Bronchus fibroblast of lung (primary cell): Measurements from ENCODE around the gene CRYBG2. TPM values are rescaled to one million over a fixed set of nuclear protein-coding genes. Genes with fewer than 3 reads are reported as not detected.

Source experiments
- total RNA-seq: library from RNA; depleted of rRNA; stranded (reverse); fragments of >200 nt; gene quantifications from 2 replicates; pipeline ENCODE4 v1.2.3, GENCODE V29; 2015

Gene CRYBG2
- 1.3 TPM in 1 of 2 replicates, not detected in the other for total RNA-seq

GRCh38 chr1:26353976-26354820 lies at the start of gene CRYBG2:
TSS of gene CRYBG2 (minus strand) at chr1:26354130. CDS start at chr1:26346657, 7,473 bp downstream.

GRCh38 chr1:26372611-26373010 lies 18.7 kb upstream of the CRYBG2 start, which contains the start of gene ZNF683:
TSS of gene ZNF683 (minus strand) at chr1:26372750. CDS start at chr1:26368571, 4,179 bp downstream.

GRCh38 chr1:26317612-26318337 lies 36.2 kb downstream of the CRYBG2 start, which contains the start of gene CD52:
TSS of gene CD52 (plus strand) at chr1:26317958. CDS start at chr1:26318018, 60 bp downstream.

GRCh38 chr1:26306290-26307229 lies 47.4 kb downstream of the CRYBG2 start, which contains the start of gene UBXN11:
TSS of gene UBXN11 (minus strand) at chr1:26306636. CDS start at chr1:26302883, 3,753 bp downstream.

GRCh38 chr1:26279456-26280332 lies 74.2 kb downstream of the CRYBG2 start, which contains the start of gene SH3BGRL3:
TSS of gene SH3BGRL3 (plus strand) at chr1:26280086. CDS start at chr1:26280156, 70 bp downstream.

Other genes with a start within 250 kb of the CRYBG2 start
- 1.3 and 1.8 TPM in 2 replicates for gene PDIK1L, start 242.3 kb downstream of the CRYBG2 start, total RNA-seq
- not detected in 2 replicates for gene FAM110D, start 195.1 kb downstream of the CRYBG2 start, total RNA-seq
- not detected in 2 replicates for gene C1orf232, start 185.2 kb downstream of the CRYBG2 start, total RNA-seq
- 62.1 and 65.6 TPM in 2 replicates for gene ZNF593, start 184.2 kb downstream of the CRYBG2 start, total RNA-seq
- not detected in 2 replicates for gene ZNF593OS, start 182.3 kb downstream of the CRYBG2 start, total RNA-seq
- 0.15 and 0.17 TPM in 2 replicates for gene CNKSR1, start 176.6 kb downstream of the CRYBG2 start, total RNA-seq
- not detected in 2 replicates for gene CATSPER4, start 163.5 kb downstream of the CRYBG2 start, total RNA-seq
- 12.4 and 13.7 TPM in 2 replicates for gene CEP85, start 119.9 kb downstream of the CRYBG2 start, total RNA-seq
- 227 and 265 TPM in 2 replicates for gene SH3BGRL3, start 74.0 kb downstream of the CRYBG2 start, total RNA-seq
- 6.9 and 8.0 TPM in 2 replicates for gene UBXN11, start 47.5 kb downstream of the CRYBG2 start, total RNA-seq
- not detected in 2 replicates for gene CD52, start 36.2 kb downstream of the CRYBG2 start, total RNA-seq
- gene ZNF683, start 18.6 kb upstream of the CRYBG2 start, total RNA-seq = not detected in 2 replicates
- gene LIN28A, start 56.7 kb upstream of the CRYBG2 start, total RNA-seq = not detected in 2 replicates
- 40.7 and 48.6 TPM in 2 replicates for gene DHDDS, start 78.2 kb upstream of the CRYBG2 start, total RNA-seq
- 738 and 976 TPM in 2 replicates for gene HMGN2, start 118.3 kb upstream of the CRYBG2 start, total RNA-seq
- 7.9 and 10.9 TPM in 2 replicates for gene RPS6KA1, start 175.6 kb upstream of the CRYBG2 start, total RNA-seq